ENCODE data around the gene KANK4. TPM values are rescaled to one million over a fixed set of nuclear protein-coding genes. Genes with fewer than 3 reads are reported as not detected.

Gene KANK4
- total and polyA plus RNA-seq, 8 donors, result 2.4 to 12.5 (median 8.6) TPM

DNA sequence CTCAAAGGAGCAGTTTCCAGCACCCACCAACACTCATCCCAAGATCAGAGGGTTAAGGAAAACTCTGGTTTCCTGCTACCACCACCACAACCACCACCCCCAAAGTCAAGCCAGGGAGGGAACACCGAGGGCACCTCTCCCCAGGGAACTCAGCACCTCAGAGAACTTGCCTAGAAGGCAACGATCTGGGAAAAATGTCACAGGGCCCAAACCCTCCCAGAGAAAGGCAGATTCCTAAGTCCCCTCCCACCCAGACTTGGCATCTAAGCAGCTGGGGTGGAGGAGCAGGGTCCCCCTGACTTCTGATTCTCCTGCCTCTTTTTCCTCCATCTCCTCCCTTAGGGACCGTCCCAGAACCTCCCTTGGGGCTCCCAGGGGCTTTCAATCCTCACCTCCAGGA lies 10.6 kb downstream of the KANK4 start:
- Histone ChIP-seq H3K27ac (no peak overlapping the region), H3K9me3 (no peaks in the 10 kb centered on the region), H3K4me3 (no peak overlapping the region), H3K36me3 (no peaks in the 10 kb centered on the region), H3K27me3 (no peaks in the 10 kb centered on the region), H3K4me1 (peaks cover 10 to 25% (median 14%) of the 10 kb centered on the region in 3 donors)
- TF ChIP-seq, protein P1, sequence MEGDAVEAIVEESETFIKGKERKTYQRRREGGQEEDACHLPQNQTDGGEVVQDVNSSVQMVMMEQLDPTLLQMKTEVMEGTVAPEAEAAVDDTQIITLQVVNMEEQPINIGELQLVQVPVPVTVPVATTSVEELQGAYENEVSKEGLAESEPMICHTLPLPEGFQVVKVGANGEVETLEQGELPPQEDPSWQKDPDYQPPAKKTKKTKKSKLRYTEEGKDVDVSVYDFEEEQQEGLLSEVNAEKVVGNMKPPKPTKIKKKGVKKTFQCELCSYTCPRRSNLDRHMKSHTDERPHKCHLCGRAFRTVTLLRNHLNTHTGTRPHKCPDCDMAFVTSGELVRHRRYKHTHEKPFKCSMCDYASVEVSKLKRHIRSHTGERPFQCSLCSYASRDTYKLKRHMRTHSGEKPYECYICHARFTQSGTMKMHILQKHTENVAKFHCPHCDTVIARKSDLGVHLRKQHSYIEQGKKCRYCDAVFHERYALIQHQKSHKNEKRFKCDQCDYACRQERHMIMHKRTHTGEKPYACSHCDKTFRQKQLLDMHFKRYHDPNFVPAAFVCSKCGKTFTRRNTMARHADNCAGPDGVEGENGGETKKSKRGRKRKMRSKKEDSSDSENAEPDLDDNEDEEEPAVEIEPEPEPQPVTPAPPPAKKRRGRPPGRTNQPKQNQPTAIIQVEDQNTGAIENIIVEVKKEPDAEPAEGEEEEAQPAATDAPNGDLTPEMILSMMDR (IDR thresholded peaks at IDR 0.05), result no peak
- ATAC-seq, result no peak
- no peak for FAIRE-seq
- 56% methylated on average over 3 of the region's 3 CpGs for WGBS, 2 donors
- intact Hi-C loops (cut with DNase I), result no loop called here
- no peak for DNase-seq

- Histone ChIP-seq H3K4me3 (no peak overlapping the region), H3K27ac (peak overlapping the region in 1 of 4 donors; percentile 68), H3K36me3 (no peaks in the 10 kb centered on the region), H3K9me3 (no peaks in the 10 kb centered on the region), H3K27me3 (no peaks in the 10 kb centered on the region), H3K4me1 (peaks cover 10 to 26% (median 14%) of the 10 kb centered on the region in 3 donors)
- TF ChIP-seq, protein P1 (IDR thresholded peaks at IDR 0.05), result no peak
- FAIRE-seq (no peak), ATAC-seq (peak in 3 of 4 donors; percentile 2 to 30 (median 6)), DNase-seq (no peak)
- intact Hi-C loops (cut with DNase I), result no loop called here
- 54 to 56% methylated on average over 6 of the region's 6 CpGs for WGBS, 2 donors
Measured at GRCh38 chr1:62307895-62308492, 11.2 kb downstream of the KANK4 start.

DNA sequence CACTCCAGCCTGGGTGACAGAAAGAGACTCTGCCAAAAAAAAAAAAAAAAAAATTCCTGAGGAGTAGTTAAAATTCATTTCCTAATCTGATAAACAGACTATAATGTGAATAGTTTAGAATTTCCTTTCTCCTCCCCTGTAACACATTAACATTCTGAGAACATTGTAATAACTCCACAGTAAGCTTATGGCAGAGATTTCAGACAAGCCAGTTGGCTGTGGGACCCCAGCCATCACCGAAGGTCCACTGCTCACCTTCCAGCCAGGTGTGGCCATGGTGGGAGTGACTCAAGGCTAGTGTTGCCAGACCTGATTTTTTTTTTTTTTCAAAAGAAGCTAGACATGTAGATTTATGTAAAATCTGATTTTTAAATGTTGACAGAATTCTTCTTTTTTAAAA lies 11.8 kb downstream of the KANK4 start:
- Histone ChIP-seq H3K4me1 (peaks cover 10 to 26% (median 14%) of the 10 kb centered on the region in 3 donors), H3K4me3 (no peak overlapping the region), H3K27me3 (no peaks in the 10 kb centered on the region), H3K36me3 (no peaks in the 10 kb centered on the region), H3K27ac (peak overlapping the region in 1 of 4 donors; percentile 68), H3K9me3 (no peaks in the 10 kb centered on the region)
- peak in 3 of 4 donors; percentile 33 to 53 (median 41) for ATAC-seq
- no peak for FAIRE-seq
- WGBS, 2 donors, result 20 to 36% methylated on average over 1 of the region's 1 CpG
- TF ChIP-seq, protein P1 (IDR thresholded peaks at IDR 0.05), result no peak
- intact Hi-C loops (cut with DNase I), result no loop called here
- DNase-seq, result no peak

GRCh38 chr1:62306065-62306464 lies 13.2 kb downstream of the KANK4 start:
- FAIRE-seq (no peak), ATAC-seq (no peak)
- WGBS, 2 donors, result 93 to 94% methylated on average over 2 of the region's 2 CpGs

More at GRCh38 chr1:62306065-62306464, 13.2 kb downstream of the KANK4 start:
- no peaks in the 10 kb centered on the region for H3K36me3 ChIP-seq
- DNase-seq, result no peak
- intact Hi-C loops (cut with DNase I), result no loop called here
- no peaks in the 10 kb centered on the region for H3K9me3 ChIP-seq
- H3K4me1 ChIP-seq, result peaks cover 10 to 30% (median 17%) of the 10 kb centered on the region in 3 donors
- H3K27me3 ChIP-seq, result no peaks in the 10 kb centered on the region
- TF ChIP-seq, protein P1 (IDR thresholded peaks at IDR 0.05), result no peak
- H3K4me3 ChIP-seq, result no peak overlapping the region
- peak overlapping the region in 3 of 4 donors; percentile 46 to 68 (median 63) for H3K27ac ChIP-seq
